ENCODE data around the gene LRRFIP1. TPM values are rescaled to one million over a fixed set of nuclear protein-coding genes. Genes with fewer than 3 reads are reported as not detected.

The LRRFIP1 gene
- total RNA-seq, 2 experiments from 2014 or later = 264 to 281 TPM

- H3K36me3 Mint-ChIP-seq (ENCODE audit: low read depth) = no peaks in the 10 kb centered on the region
- no peaks in the 10 kb centered on the region for H3K27me3 Mint-ChIP-seq
- H3K27ac Mint-ChIP-seq = peak overlapping the region; percentile 78
- DNase-seq (no peak), ATAC-seq (no peak)
- intact Hi-C loops (cut with micrococcal nuclease) = no loop called here
- ChIA-PET POLR2A (interaction anchor here (1.2 kb wide), 1 partner anchor 13 kb away, joined by 3 read pairs; no protein-coding TSS in a partner anchor), CTCF (interaction anchor here (1.1 to 4.1 kb wide), 4 partner anchors 10 to 143 kb away, joined by 3 to 31 read pairs (median 6); no protein-coding TSS in a partner anchor)
- H3K4me3 Mint-ChIP-seq = no peak overlapping the region
- no peak for TF ChIP-seq CTCF (IDR thresholded peaks at IDR 0.05)
- H3K9me3 Mint-ChIP-seq = peaks cover 4% of the 10 kb centered on the region
- peaks cover 20% of the 10 kb centered on the region for H3K4me1 Mint-ChIP-seq (ENCODE audit: low read depth)
Observed at GRCh38 chr2:237602409-237602808, 25.0 kb upstream of the LRRFIP1 start.

- CTCF ChIA-PET = interaction anchor here (0.9 to 4.1 kb wide), 6 partner anchors 11 to 142 kb away, joined by 3 to 31 read pairs (median 4); no protein-coding TSS in a partner anchor
- ATAC-seq (no peak), DNase-seq (no peak)
- H3K27me3 Mint-ChIP-seq = no peaks in the 10 kb centered on the region
- no peak for TF ChIP-seq CTCF (IDR thresholded peaks at IDR 0.05)
- H3K4me1 Mint-ChIP-seq (ENCODE audit: low read depth) = peaks cover 20% of the 10 kb centered on the region
- H3K4me3 Mint-ChIP-seq = peak overlapping the region; percentile 5
- no peaks in the 10 kb centered on the region for H3K36me3 Mint-ChIP-seq (ENCODE audit: low read depth)
- POLR2A ChIA-PET = interaction anchor here (1.3 to 1.6 kb wide), 3 partner anchors 10 to 89 kb away, joined by 3 to 5 read pairs (median 4); no protein-coding TSS in a partner anchor
- peak overlapping the region; percentile 78 for H3K27ac Mint-ChIP-seq
- H3K9me3 Mint-ChIP-seq = peaks cover 4% of the 10 kb centered on the region
- intact Hi-C loops (cut with micrococcal nuclease) = no loop called here
Observed at GRCh38 chr2:237603049-237603717, 24.2 kb upstream of the LRRFIP1 start.

- intact Hi-C loops (cut with micrococcal nuclease) = no loop called here
- TF ChIP-seq CTCF (IDR thresholded peaks at IDR 0.05) = no peak
- ChIA-PET CTCF (interaction anchor here (0.9 to 4.1 kb wide), 3 partner anchors 22 to 142 kb away, joined by 3 to 31 read pairs (median 4); no protein-coding TSS in a partner anchor), POLR2A (interaction anchor here (1.3 to 1.6 kb wide), 3 partner anchors 11 to 89 kb away, joined by 3 to 5 read pairs (median 4); no protein-coding TSS in a partner anchor)
- H3K27me3 Mint-ChIP-seq = no peaks in the 10 kb centered on the region
- peak; percentile 62 for DNase-seq
- no peaks in the 10 kb centered on the region for H3K36me3 Mint-ChIP-seq (ENCODE audit: low read depth)
- ATAC-seq = peak; percentile 98
- H3K4me3 Mint-ChIP-seq = peak overlapping the region; percentile 5
- H3K27ac Mint-ChIP-seq = peak overlapping the region; percentile 78
- peaks cover 4% of the 10 kb centered on the region for H3K9me3 Mint-ChIP-seq
- H3K4me1 Mint-ChIP-seq (ENCODE audit: low read depth) = peaks cover 20% of the 10 kb centered on the region
Observed at GRCh38 chr2:237603718-237604362, 23.5 kb upstream of the LRRFIP1 start.

- ChIA-PET CTCF (interaction anchor here (1.0 to 4.1 kb wide), 2 partner anchors 22 to 141 kb away, joined by 4 to 31 read pairs; no protein-coding TSS in a partner anchor), POLR2A (interaction anchor here (1.3 to 1.6 kb wide), 3 partner anchors 11 to 88 kb away, joined by 3 to 5 read pairs (median 4); no protein-coding TSS in a partner anchor)
- Mint-ChIP-seq H3K27ac (no peak overlapping the region), H3K9me3 (peaks cover 4% of the 10 kb centered on the region), H3K4me1 (ENCODE audit: low read depth) (peaks cover 20% of the 10 kb centered on the region), H3K4me3 (no peak overlapping the region), H3K36me3 (ENCODE audit: low read depth) (no peaks in the 10 kb centered on the region), H3K27me3 (no peaks in the 10 kb centered on the region)
- no peak for TF ChIP-seq CTCF (IDR thresholded peaks at IDR 0.05)
- no peak for DNase-seq
- ATAC-seq = no peak
- intact Hi-C loops (cut with micrococcal nuclease) = no loop called here
Observed at GRCh38 chr2:237604391-237604790, 23.0 kb upstream of the LRRFIP1 start.

Data from activated CD8-positive, alpha-beta T cell treated with anti-CD3 and anti-CD28 coated beads for 36 hours (primary cell).